ENCODE measurements around the gene BTBD2.

DNA sequence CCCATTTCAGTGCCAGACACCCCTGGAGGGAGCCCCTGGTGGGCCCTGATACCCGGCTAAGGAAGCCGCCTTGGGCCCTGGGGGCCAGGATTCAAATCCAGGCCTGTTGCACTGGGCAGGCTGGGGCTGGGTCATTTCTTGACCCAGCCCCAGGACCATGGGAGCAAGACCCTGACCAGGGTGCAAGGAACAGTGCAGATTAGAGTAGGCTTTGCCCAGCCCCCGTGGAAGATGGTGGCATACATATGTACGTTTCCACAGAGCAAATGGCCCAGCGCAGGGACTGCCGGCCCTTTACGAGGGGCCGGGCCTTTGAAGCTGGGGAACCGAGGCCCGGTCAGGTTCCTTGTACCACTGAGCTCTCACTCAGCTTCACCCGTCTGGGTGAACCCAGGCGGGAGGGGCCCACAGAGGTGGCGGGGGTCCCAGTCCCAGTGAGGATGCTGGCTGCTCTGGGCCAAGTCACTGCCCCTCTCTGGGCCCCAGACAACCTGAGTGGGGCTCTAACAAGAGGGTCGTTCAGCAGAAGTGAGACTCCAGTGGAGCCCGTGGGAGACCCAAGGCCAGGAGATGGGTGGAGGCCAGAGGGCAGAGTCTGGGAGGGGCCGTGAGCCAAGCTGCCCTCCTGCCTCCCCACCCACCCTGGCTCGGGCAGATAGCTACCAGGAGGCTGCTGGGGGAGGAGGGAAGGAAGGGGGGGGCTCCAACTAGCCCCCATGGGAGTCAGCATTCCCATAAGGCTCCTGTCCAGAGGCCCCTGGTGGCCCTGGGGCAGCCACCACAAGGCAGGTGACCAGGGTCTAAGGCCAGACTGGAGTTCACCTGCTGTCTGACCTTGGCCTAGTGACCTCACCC is 32.8 kb upstream of the BTBD2 start:
- TF ChIP-seq ZFP3 (CRISPR knock-in tag; IDR thresholded peaks at IDR 0.05) (no peak), ARNTL (CRISPR knock-in tag; IDR thresholded peaks at IDR 0.05; ENCODE audit: borderline replicate concordance, low read depth) (no peak), ESRRG (CRISPR knock-in tag; IDR thresholded peaks at IDR 0.05) (no peak)
- TF ChIP-seq, protein P1, sequence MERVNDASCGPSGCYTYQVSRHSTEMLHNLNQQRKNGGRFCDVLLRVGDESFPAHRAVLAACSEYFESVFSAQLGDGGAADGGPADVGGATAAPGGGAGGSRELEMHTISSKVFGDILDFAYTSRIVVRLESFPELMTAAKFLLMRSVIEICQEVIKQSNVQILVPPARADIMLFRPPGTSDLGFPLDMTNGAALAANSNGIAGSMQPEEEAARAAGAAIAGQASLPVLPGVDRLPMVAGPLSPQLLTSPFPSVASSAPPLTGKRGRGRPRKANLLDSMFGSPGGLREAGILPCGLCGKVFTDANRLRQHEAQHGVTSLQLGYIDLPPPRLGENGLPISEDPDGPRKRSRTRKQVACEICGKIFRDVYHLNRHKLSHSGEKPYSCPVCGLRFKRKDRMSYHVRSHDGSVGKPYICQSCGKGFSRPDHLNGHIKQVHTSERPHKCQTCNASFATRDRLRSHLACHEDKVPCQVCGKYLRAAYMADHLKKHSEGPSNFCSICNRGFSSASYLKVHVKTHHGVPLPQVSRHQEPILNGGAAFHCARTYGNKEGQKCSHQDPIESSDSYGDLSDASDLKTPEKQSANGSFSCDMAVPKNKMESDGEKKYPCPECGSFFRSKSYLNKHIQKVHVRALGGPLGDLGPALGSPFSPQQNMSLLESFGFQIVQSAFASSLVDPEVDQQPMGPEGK (CRISPR knock-in tag; IDR thresholded peaks at IDR 0.05; ENCODE audit: borderline replicate concordance) = no peak
- TF ChIP-seq, protein P2, sequence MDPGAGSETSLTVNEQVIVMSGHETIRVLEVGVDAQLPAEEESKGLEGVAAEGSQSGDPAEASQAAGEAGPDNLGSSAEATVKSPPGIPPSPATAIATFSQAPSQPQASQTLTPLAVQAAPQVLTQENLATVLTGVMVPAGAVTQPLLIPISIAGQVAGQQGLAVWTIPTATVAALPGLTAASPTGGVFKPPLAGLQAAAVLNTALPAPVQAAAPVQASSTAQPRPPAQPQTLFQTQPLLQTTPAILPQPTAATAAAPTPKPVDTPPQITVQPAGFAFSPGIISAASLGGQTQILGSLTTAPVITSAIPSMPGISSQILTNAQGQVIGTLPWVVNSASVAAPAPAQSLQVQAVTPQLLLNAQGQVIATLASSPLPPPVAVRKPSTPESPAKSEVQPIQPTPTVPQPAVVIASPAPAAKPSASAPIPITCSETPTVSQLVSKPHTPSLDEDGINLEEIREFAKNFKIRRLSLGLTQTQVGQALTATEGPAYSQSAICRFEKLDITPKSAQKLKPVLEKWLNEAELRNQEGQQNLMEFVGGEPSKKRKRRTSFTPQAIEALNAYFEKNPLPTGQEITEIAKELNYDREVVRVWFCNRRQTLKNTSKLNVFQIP (CRISPR knock-in tag; IDR thresholded peaks at IDR 0.05; ENCODE audit: borderline replicate concordance, low read depth) = no peak
